ENCODE results near the gene ASB1.

The ASB1 gene

GRCh38 chr2:238446371-238446770, 19.6 kb downstream of the ASB1 start:
- DNase-seq = no peak

DNA sequence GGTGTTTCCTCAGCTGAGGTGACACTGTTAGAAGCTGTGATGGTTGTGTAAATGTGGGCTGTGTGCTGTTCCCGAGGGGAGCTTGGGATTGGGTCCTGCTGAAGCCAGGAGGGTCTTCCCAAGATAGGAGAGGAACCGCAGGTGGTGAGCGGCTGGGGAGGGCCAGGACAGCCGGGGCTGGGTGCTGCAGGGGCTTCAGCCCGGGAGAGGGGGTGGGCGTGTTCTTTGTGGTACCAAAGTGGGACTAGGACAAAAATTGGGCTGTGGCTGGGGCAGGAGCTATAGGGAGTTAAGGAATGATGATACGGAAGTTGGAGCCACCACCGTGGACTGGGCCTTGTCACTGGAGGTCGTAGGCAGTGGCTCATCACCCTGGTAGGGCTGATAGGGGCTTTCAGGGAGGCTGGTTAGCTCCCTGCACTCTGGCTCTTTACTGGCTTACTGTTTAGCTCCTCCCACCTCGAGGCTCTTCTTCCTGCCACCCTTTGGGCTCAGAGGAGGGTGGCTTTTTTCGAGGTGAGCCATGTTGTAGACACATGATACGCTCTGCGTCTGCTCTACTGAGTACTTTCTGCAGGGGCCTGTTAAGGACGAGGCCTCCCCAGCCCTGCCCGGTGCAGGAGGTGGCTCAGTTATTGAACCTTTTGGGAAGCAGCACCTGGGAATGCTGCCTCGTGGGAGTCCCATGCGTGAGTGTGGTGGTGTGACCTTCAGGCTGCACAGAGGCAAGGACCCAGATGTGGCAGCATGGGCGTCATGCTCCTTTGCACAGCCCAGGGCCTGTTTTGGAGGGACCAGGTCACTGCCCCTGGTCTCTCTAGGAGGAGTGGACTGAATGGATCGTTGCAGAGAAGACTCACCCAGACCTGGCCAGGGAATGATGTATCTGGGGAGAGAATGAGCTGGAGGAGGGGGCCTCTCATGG, 21.6 kb downstream of the ASB1 start:
- no peak for DNase-seq

DNA sequence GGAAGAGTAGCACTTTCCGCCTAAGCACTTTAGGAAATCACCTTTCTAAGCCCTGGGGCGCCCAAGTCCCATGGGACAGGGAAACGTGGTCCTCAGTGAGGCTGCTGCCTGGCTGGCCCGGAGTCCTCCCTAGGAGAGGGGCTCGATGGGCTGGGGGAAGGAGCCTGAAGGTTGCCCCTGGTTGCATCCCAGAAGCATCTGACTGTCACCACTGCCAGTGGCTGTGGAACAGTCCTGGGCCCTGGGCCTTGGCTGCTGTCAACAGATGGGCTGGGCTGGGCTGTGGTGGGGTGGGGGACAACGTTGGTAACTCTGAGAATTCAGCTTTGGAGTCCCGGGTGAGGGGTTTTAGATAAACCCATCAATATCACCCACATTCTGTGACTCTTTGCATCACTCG, 22.5 kb downstream of the ASB1 start:
- no peak for DNase-seq

DNA sequence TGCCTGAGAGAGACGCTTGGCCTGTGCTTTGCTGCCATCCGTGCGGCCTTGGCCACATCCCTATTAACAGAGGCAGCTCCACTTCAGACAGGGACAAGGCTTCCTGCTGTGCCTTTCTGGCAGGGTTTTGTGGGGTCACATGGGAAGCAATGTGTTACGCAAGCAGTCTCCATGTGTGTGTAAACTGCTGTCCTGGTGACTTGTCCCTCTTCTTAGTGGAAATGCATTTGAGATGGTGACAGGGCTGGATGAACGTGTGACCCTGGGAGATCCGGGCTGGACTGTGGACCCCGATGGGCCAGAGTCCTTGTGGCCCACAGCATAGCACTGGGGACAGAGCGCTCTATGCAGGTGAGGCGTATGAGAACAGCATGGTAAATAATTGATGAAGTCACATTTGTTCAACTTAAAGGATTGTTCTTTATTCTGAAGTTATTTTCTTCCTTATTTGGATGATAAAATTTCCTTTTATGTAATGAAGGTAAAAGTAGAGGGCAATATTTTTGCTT, 23.2 kb downstream of the ASB1 start:
- no peak for DNase-seq

DNA sequence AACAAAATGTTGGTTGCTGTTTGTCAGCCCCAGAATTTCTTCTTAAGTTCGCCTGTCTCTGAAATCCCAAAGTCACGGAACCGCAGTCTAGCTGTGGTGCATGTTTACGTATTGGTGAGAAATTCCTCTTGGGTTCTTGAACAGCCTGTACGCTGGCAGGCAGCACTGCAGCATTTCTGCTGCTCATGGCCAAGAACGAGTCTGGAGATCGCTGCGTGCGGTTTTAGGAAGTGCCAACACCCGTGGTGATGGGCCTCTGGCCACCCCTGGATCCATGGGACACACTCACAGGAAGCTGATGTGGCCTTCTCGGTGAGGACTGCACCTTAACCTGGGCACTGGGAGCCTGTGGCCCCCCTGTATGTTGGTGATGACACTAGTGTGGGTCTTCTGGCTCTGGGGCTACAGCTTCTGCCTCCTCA, 23.7 kb downstream of the ASB1 start:
- DNase-seq = no peak

GRCh38 chr2:238453842-238454241, 27.1 kb downstream of the ASB1 start:
- DNase-seq = no peak

- no peak for DNase-seq
These were observed 29.7 kb downstream of the ASB1 start for GRCh38 chr2:238456449-238456848.

GRCh38 chr2:238456970-238457926, 30.5 kb downstream of the ASB1 start:
- DNase-seq = no peak

- no peak for DNase-seq
These were observed 31.2 kb downstream of the ASB1 start for GRCh38 chr2:238457927-238458324.

DNA sequence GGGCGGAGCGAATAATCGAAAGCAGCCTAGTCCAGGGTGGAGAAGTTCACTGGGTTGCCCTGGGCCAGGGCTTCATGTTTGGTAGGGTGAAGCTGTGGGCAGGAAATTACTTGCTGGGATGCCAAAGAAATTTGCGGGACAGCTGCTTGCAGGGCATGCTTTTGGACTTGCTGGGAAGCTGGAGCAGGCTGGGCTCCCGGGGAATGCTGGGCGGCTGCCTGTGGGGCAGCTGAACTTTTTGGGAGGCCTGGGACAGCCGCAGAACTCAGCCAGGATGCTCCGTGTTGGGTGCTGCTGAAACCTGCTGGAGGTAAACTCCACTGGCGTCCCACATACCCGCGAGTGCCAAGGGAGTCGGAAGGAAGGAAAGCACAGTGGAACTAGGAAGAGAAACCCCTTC, 31.9 kb downstream of the ASB1 start:
- no peak for DNase-seq

DNA sequence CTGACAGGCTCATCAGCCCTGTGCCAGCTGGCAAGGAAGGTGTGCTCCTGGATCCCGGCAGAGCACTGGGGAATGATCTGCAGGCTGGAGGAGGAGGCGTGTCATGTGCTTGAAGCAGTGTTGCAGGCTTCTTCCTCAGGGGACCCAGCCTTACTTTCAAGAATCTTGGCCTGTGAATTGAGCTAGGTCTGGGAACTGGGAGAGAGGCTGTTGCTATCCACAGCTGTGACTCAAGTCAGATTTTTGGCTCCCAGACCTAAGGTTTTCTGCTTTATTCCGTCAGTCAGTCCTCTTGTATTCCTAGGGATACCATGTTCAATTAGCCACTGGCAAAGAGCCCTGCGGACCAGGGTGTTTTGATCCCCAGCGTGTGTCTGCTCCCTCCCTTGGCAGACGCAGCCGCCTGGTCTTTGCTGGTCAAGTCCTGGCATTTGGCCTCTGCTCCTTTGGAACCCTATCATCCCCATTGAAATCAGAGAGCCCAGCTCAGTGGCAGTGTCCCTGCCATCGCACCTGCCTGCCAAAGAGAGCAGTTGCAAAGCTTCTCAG, 32.4 kb downstream of the ASB1 start:
- no peak for DNase-seq

- no peak for DNase-seq
These were observed 34.3 kb downstream of the ASB1 start for GRCh38 chr2:238461051-238461450.

DNA sequence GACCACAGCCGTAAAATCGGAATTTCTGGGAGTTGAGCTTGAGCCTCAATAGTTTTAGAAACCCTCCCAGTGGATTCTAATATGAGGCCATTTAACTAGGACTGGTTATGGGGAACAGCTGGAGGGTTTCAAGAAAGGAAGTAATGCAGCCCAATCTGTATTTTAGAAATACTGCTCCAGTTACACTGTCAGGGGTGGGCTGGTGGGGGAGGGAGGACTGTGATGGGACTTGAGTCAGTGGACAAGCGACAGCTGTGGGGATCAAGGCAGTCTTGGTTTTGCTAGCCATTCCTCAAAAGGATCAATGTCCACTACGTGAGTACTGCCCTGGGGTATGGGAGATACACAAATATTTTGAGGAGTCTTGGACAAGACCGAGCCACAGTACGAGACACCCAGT, 34.8 kb downstream of the ASB1 start:
- no peak for DNase-seq

DNA sequence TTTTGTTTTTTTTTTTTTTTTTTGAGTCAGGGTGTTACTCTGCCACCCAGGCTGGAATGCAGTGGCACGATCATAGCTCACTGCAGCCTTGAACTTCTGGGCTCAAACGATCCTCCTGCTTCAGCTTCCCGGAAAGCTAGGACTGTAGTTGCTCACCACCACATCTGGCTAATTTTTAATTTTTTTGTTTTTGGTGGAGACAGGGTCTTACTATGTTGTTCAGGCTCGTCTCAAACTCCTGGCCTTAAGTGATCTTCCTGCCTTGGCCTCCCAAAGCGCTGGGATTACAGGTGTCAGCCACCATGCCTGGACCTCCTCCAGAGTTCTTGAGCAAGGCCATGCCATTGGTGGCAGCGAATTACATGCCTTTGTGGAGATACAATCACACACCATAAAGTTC, 35.2 kb downstream of the ASB1 start:
- no peak for DNase-seq

GRCh38 chr2:238462782-238463396, 36.2 kb downstream of the ASB1 start:
- DNase-seq = no peak

DNA sequence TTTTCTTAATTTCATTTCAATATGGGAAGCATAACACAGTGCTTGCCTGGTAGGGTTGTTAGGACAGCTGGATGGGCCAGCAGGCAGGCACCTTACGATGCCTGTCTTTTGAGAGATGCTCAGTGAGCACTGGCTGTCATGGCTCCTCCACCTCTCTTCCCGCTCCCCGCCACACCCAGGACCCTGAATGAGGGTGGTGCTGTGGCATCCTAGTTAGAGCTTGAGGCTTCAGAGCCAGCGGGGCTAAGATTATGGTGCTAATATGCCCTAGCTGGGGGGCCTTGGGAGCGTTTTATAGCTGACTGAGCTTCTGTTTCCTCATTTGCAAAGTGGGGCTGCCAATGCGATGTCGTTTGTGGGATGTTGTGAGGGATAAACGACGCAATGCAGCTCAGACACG, 37.7 kb downstream of the ASB1 start:
- DNase-seq = no peak

- no peak for DNase-seq
These were observed 38.9 kb downstream of the ASB1 start for GRCh38 chr2:238465487-238466242.

DNA sequence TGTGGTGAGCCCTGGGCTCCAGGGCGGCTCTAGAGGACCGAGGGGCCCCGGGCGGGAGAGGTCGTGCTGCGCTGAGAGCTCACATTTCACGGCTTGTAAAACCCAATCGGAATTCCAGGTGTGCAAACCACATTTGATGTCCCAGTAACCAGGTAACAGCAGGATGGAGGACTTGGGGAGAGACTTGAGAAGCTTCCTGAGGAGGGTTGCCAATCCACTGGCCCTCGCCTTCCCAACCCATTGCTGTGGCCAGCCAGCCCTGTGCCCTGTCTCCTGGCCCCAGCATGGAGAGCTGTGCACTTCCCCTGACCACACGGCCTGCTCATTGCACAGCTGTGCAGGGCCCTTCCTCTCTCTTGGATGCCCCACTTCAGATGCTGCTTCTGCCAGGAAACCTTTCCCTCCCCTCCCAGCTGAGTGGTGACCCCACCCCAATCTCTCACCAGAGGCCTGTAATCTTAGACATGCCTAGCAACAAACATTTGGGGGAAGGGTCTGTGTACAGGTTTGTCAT, 39.6 kb downstream of the ASB1 start:
- no peak for DNase-seq

GRCh38 chr2:238467062-238467461, 40.3 kb downstream of the ASB1 start:
- DNase-seq = no peak

DNA sequence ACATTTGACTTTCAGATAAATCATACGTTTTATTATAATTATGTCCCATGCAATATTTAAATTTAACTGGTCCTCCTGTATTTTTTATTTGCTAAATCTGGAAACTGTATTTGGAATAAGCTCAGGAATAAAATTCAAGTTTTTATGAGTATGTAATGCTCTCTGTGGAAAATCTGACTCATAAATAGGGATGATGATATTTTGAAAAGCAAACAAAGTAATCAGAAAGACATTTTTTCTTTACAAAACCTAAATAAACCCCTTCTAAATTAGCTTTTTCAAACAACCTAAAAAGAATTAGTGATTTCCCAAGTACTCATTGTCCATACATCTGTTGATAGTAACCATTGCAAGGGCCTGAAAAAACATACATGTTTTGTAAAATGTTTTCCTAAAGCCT, 41.1 kb downstream of the ASB1 start:
- DNase-seq = no peak

DNA sequence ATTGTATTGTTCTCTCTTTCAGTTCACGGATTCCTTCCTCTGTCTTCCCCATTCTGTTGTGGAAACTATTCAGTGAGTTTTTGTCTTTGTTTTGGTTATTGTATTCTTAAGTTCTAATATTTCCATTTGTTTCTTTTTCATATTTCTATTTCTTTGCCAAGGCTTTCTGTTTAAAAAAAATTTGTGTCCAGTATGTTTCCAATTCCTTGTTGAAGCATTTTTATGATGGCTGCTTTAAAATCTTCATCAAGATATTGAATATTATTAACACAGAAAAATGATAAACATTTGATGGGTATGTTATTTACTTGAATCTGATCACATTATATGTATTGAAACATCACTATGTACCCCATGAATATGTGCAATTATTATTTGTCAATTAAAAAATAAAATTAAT, 42.4 kb downstream of the ASB1 start:
- DNase-seq = no peak

GRCh38 chr2:238473014-238473413, 46.3 kb downstream of the ASB1 start:
- no peak for DNase-seq
